ENCODE measurements around the gene CYSRT1. TPM values are rescaled to one million over a fixed set of nuclear protein-coding genes. Genes with fewer than 3 reads are reported as not detected.
"Not testable (repeated sequence)": the region's sequence is repeated elsewhere in the genome, so short reads cannot be mapped to it uniquely, and the experiment has no call there.

The CYSRT1 gene
- polyA plus RNA-seq, 1 donor, result 71.7 TPM

DNA sequence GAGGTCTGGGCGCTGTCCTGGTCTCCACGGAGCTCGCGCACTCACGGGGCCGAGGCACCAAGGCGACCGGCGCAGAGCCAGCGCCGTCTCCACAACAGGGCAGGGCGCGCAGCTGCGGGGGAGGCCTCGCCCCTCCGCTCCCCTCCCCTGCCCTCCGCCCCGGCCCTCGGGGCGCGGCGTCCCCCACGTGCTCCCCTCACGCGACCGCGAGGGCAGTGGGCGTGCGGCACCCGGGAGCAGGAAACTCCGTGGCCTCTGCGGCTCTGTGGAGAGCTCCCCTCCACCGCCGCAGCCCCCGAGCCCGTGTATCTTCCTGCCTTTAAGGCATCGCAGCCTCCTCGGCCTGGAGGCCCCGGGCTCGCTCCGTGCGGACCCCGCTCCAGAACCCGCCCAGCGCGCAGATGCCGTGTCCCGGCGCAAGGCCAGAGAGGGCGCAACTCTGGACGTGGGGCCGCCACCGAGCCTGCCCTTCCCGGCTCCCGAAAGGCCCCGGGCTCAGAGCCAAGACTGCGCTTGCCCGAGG, 15.4 kb downstream of the CYSRT1 start:
- Histone ChIP-seq H3K4me1 (ENCODE audit: control insufficient read depth, insufficient read depth, low read length) (peaks cover 60% of the 10 kb centered on the region), H3K27ac (ENCODE audit: low read length) (peak overlapping the region; percentile 96), H3K27me3 (ENCODE audit: control insufficient read depth, insufficient read depth, low read length) (no peaks in the 10 kb centered on the region), H3K36me3 (ENCODE audit: control insufficient read depth, insufficient read depth, low read length) (peaks cover 24% of the 10 kb centered on the region), H3K9me3 (ENCODE audit: control insufficient read depth, low read depth, low read length) (peaks cover 7% of the 10 kb centered on the region), H3K4me3 (ENCODE audit: low read length) (peak overlapping the region; percentile 67)
- DNase-seq, result peak; percentile 85 to 90
- WGBS (ENCODE audit: insufficient coverage, low lambda C conversion rate), result no CpG with 5 or more reads among the region's 58 CpGs

DNA sequence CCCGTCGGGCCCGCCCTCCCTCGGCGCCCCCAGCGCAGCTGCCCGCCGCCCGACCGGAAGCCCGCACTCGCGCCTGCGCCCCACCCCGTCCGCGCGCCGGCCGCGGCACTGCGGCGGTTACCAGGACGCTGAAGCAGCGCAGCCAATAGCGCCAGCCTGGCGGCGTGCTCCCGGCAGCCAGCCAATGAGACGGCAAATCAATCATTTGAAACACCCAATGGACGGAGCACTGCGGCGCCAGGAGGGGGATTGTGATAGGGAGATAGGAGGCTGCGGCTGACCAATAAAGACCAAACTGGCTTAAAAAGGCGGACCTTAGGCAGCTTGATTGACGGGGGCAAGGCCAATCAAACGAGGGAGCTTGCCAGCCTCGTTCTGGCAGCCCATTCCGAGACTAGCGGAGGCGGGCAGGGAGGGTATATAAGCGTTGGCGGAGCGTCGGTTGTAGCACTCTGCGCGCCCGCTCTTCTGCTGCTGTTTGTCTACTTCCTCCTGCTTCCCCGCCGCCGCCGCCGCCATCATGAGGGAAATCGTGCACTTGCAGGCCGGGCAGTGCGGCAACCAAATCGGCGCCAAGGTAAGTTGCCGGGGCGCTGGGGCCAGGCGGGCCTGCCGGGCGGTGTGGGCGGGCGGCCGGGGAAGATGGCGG, 16.0 kb downstream of the CYSRT1 start, which contains the start of gene TUBB4B:
TUBB4B (plus strand) TSS at position 447 of the 649 bp plus-strand sequence; CDS start at position 521, 74 bp downstream.
- Histone ChIP-seq H3K36me3 (ENCODE audit: control insufficient read depth, insufficient read depth, low read length) (peaks cover 24% of the 10 kb centered on the region), H3K4me3 (ENCODE audit: low read length) (peak within 1 kb of the TSS; percentile 81), H3K9me3 (ENCODE audit: control insufficient read depth, low read depth, low read length) (peaks cover 2% of the 10 kb centered on the region), H3K4me1 (ENCODE audit: control insufficient read depth, insufficient read depth, low read length) (peaks cover 58% of the 10 kb centered on the region), H3K27me3 (ENCODE audit: control insufficient read depth, insufficient read depth, low read length) (no peaks in the 10 kb centered on the region), H3K27ac (ENCODE audit: low read length) (peak within 1 kb of the TSS; percentile 96)
- DNase-seq, result peak; percentile 100
- no CpG with 5 or more reads among the region's 67 CpGs for WGBS (ENCODE audit: insufficient coverage, low lambda C conversion rate)

DNA sequence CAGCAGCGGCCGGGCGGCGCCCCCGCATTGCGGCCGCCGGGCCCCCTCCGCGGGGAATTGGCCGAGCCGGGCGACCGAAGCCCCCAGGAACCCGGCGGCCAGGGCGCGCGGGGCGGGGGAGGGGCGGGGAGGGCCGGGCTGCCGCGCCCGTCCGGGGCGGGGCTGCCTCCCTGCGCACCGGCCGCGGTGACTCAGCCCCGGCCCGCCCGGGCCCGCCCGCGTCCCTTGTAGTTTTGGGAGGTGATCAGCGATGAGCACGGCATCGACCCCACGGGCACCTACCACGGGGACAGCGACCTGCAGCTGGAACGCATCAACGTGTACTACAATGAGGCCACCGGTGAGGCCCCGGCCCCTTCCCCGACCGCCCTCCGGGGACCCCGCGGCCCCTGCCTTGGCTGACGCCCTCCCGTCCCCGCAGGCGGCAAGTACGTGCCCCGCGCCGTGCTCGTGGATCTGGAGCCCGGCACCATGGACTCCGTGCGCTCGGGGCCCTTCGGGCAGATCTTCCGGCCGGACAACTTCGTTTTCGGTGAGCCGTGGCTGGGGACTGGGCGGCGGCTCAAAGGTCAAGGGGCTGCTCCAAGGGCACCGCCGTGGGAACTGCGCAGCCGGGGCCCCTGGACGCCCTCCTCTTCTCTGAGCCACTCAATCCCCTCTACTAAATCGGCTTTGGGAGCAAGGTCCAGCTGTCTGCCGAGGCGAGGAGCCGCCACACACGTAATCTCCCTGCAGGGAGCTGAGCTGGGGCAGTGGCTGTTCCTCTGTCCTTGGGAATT, 16.7 kb downstream of the CYSRT1 start:
- no peaks in the 10 kb centered on the region for H3K9me3 ChIP-seq (ENCODE audit: control insufficient read depth, low read depth, low read length)
- H3K4me3 ChIP-seq (ENCODE audit: low read length), result peak overlapping the region; percentile 81
- no peaks in the 10 kb centered on the region for H3K27me3 ChIP-seq (ENCODE audit: control insufficient read depth, insufficient read depth, low read length)
- peaks cover 24% of the 10 kb centered on the region for H3K36me3 ChIP-seq (ENCODE audit: control insufficient read depth, insufficient read depth, low read length)
- peak overlapping the region; percentile 86 for H3K27ac ChIP-seq (ENCODE audit: low read length)
- WGBS (ENCODE audit: insufficient coverage, low lambda C conversion rate), result no CpG with 5 or more reads among the region's 83 CpGs
- DNase-seq, result peak in 1 of 2 donors; percentile 72
- H3K4me1 ChIP-seq (ENCODE audit: control insufficient read depth, insufficient read depth, low read length), result peaks cover 56% of the 10 kb centered on the region

DNA sequence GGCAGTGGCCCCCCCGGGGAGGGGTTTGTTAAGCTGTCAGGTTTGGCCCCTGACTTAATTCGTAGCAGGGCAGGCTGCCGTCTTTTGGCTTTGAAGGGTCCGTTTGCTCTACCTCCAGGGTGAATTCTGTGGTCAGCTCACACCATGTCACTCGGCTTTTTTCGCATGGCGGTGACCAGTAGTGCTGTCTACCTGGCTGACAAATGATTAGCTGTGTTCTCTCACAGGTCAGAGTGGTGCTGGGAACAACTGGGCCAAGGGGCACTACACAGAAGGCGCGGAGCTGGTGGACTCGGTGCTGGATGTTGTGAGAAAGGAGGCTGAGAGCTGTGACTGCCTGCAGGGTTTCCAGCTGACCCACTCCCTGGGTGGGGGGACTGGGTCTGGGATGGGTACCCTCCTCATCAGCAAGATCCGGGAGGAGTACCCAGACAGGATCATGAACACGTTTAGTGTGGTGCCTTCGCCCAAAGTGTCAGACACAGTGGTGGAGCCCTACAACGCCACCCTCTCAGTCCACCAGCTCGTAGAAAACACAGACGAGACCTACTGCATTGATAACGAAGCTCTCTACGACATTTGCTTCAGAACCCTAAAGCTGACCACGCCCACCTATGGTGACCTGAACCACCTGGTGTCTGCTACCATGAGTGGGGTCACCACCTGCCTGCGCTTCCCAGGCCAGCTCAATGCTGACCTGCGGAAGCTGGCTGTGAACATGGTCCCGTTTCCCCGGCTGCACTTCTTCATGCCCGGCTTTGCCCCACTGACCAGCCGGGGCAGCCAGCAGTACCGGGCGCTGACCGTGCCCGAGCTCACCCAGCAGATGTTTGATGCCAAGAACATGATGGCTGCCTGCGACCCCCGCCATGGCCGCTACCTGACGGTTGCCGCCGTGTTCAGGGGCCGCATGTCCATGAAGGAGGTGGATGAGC, 17.6 kb downstream of the CYSRT1 start:
- Histone ChIP-seq H3K4me1 (ENCODE audit: control insufficient read depth, insufficient read depth, low read length) (peaks cover 48% of the 10 kb centered on the region), H3K27ac (ENCODE audit: low read length) (peak overlapping the region; percentile 86), H3K4me3 (ENCODE audit: low read length) (peak overlapping the region; percentile 81), H3K9me3 (ENCODE audit: control insufficient read depth, low read depth, low read length) (no peaks in the 10 kb centered on the region), H3K36me3 (ENCODE audit: control insufficient read depth, insufficient read depth, low read length) (peaks cover 24% of the 10 kb centered on the region), H3K27me3 (ENCODE audit: control insufficient read depth, insufficient read depth, low read length) (no peaks in the 10 kb centered on the region)
- no peak for DNase-seq
- WGBS (ENCODE audit: insufficient coverage, low lambda C conversion rate), result no CpG with 5 or more reads among the region's 36 CpGs

DNA sequence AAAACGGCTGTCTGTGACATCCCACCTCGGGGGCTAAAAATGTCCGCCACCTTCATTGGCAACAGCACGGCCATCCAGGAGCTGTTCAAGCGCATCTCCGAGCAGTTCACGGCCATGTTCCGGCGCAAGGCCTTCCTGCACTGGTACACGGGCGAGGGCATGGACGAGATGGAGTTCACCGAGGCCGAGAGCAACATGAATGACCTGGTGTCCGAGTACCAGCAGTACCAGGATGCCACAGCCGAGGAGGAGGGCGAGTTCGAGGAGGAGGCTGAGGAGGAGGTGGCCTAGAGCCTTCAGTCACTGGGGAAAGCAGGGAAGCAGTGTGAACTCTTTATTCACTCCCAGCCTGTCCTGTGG, 18.3 kb downstream of the CYSRT1 start:
- peaks cover 24% of the 10 kb centered on the region for H3K36me3 ChIP-seq (ENCODE audit: control insufficient read depth, insufficient read depth, low read length)
- H3K9me3 ChIP-seq (ENCODE audit: control insufficient read depth, low read depth, low read length); H3K27me3 ChIP-seq (ENCODE audit: control insufficient read depth, insufficient read depth, low read length); DNase-seq; H3K27ac ChIP-seq (ENCODE audit: low read length): not testable (repeated sequence)
- H3K4me3 ChIP-seq (ENCODE audit: low read length), result peak overlapping the region; percentile 81
- no CpG with 5 or more reads among the region's 18 CpGs for WGBS (ENCODE audit: insufficient coverage, low lambda C conversion rate)
- peaks cover 41% of the 10 kb centered on the region for H3K4me1 ChIP-seq (ENCODE audit: control insufficient read depth, insufficient read depth, low read length)

DNA sequence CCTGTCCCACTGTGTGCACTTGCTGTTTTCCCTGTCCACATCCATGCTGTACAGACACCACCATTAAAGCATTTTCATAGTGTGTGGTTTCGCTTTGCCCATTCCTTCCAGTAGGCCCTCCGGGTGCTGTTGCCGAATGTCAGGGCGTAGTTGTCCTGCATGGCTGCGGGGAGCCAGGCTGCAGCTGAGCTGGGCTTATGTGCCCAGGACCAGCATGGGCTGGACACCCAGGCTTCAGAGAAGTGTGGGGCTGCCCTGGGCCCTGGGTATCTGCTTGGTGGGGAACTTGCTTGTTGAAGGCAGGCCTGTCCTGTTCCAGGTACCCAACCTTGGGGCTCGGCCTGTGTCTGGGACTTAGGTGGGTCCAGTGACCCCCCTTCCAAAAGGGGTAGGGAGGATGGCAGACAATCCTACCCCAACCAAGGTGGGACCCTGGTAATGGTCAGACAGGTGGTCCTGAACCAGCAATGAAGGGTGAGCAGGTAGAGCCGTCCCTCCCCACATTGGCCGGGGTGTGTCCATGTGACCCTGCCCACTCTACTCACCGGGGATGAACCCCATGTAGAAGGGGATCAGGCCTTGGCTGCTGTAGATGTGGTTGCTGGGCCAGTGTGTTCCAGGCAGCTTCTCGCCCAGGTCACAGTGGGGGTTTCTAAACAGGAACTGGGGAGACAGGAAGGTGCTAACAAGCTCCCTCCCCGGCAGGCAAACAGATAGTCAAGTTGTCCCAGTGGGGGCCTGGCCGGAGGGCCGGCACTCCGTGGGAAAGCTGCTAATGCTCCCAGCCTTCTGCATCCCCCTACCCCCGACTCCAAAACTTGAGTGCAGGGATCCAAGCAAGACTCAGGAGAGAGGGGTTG, 18.9 kb downstream of the CYSRT1 start:
- no CpG with 5 or more reads among the region's 15 CpGs for WGBS (ENCODE audit: insufficient coverage, low lambda C conversion rate)
- H3K27ac ChIP-seq (ENCODE audit: low read length), result no peak overlapping the region
- H3K4me1 ChIP-seq (ENCODE audit: control insufficient read depth, insufficient read depth, low read length), result peaks cover 35% of the 10 kb centered on the region
- H3K9me3 ChIP-seq (ENCODE audit: control insufficient read depth, low read depth, low read length), result no peaks in the 10 kb centered on the region
- H3K27me3 ChIP-seq (ENCODE audit: control insufficient read depth, insufficient read depth, low read length), result no peaks in the 10 kb centered on the region
- H3K36me3 ChIP-seq (ENCODE audit: control insufficient read depth, insufficient read depth, low read length), result peaks cover 24% of the 10 kb centered on the region
- no peak for DNase-seq
- H3K4me3 ChIP-seq (ENCODE audit: low read length), result no peak overlapping the region

DNA sequence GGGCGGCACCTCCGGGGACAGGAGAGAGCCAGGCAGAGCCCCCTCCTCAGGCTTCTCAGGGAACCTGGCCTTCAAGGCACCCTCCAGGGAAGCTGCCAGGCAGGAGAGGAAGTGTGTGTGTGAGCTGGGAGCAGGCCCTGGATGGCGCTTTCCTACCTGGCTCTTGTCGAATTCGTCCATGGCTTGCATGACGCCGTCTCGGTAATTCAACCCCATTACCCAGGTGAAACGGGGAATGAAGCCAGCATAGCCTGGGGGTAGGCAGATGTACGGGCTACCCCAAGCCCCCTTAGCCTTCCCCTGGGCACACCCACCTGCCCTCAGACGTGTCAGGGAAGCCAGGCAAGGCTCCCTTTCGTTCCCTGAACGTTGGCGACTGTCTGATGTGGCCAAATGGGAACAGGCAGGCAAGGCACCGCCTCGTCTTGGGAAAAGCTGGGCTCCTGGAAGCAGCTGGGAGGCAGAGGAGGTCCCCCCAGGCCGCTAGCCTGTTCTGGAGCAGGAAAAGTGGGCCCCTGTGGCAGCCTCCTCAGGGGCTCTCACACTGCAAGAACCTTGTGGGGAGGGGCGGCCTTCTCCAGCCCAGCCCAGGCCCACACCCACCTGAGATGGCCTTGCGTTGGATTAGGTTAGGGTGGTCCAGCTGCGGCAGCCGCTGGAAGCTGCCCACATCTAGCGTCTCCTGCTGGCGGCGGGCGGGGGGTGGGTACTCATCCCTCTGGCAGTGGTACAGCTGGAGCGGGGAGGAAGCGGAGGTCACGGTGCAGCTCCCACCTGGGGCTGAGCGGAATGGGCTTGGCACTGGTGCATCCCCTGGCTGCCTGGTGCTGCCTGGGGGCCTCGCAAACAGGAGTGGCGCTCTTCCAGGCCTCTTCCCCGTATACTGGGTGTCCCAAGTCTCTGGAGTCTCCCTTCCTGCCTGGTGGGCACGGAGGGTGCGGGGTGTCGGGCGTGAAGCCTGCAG, 19.8 kb downstream of the CYSRT1 start:
- no CpG with 5 or more reads among the region's 36 CpGs for WGBS (ENCODE audit: insufficient coverage, low lambda C conversion rate)
- no peaks in the 10 kb centered on the region for H3K9me3 ChIP-seq (ENCODE audit: control insufficient read depth, low read depth, low read length)
- H3K36me3 ChIP-seq (ENCODE audit: control insufficient read depth, insufficient read depth, low read length), result peaks cover 24% of the 10 kb centered on the region

DNA sequence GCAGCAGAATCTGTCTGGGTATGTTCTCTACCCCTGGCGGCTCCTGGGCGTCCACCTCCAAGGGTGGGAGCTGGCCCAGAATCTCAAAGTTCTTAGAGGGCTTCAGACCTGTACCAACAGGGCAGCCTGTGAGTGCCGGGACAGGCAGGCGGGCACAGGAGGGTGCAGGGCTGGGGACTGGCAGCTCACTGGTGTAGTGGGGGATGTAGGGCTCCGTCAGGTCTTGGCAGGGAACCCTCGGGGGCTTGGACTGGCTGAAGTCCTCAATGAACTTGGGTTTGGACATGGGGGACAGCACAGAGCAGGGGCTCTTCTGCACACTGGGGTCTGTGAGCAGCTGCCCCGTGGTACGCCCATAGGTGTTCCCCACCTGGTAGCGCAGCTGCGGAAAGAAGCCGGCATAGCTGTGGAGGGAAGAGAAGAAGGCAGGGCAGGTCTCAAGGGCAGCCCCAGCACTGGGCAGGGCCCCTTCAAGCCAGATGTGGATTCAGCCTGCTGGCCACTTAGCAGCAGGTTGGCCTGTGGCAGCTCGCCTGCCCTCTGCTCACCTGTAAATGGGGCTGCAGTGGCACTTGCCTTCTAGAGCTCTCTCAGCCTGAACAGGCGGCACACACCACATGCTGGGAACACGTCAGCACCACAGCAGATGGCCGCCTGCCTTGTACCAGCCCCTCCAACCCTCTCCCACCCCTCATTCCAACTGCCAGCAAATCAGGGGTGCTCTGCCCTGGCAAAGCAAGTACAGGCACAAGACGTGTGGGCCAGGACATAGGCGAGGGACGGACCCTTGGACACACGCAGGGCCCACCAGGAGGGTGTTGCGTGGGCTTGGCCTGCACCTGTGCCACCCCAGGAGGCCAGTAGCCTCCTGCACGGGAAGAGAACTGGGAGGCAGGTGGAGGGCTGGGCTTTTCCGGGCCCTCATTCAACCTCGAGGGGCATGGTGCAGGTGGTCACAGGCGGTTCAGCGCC, 20.8 kb downstream of the CYSRT1 start:
- DNase-seq, result no peak
- Histone ChIP-seq H3K27me3 (ENCODE audit: control insufficient read depth, insufficient read depth, low read length) (no peaks in the 10 kb centered on the region), H3K27ac (ENCODE audit: low read length) (no peak overlapping the region), H3K9me3 (ENCODE audit: control insufficient read depth, low read depth, low read length) (no peaks in the 10 kb centered on the region), H3K36me3 (ENCODE audit: control insufficient read depth, insufficient read depth, low read length) (peaks cover 24% of the 10 kb centered on the region), H3K4me1 (ENCODE audit: control insufficient read depth, insufficient read depth, low read length) (peaks cover 27% of the 10 kb centered on the region), H3K4me3 (ENCODE audit: low read length) (no peak overlapping the region)
- no CpG with 5 or more reads among the region's 25 CpGs for WGBS (ENCODE audit: insufficient coverage, low lambda C conversion rate)

More for the DNA sequence above, 19.8 kb downstream of the CYSRT1 start:
- Histone ChIP-seq H3K4me1 (ENCODE audit: control insufficient read depth, insufficient read depth, low read length) (peaks cover 28% of the 10 kb centered on the region), H3K27me3 (ENCODE audit: control insufficient read depth, insufficient read depth, low read length) (no peaks in the 10 kb centered on the region), H3K27ac (ENCODE audit: low read length) (no peak overlapping the region), H3K4me3 (ENCODE audit: low read length) (no peak overlapping the region)
- no peak for DNase-seq
